HG03045 (cell line): ENCODE measurements around the gene POC5.
"Not testable (repeated sequence)": the region's sequence is repeated elsewhere in the genome, so short reads cannot be mapped to it uniquely, and the experiment has no call there.

Source experiments
- ATAC-seq: cut with Tn5 transposase; IDR thresholded peaks from one replicate; pipeline ENCODE4 v1.9.1; 2021; ENCODE audit warnings: mild to moderate bottlenecking, moderate library complexity; ENCODE audit not compliant: unreplicated experiment

The POC5 gene

GRCh38 chr5:75706016-75706415, 11.2 kb downstream of the POC5 start:
- ATAC-seq = no peak

GRCh38 chr5:75701856-75702255, 15.4 kb downstream of the POC5 start:
- ATAC-seq = no peak

- ATAC-seq = not testable (repeated sequence)
Measured at GRCh38 chr5:75695472-75696351, 21.5 kb downstream of the POC5 start.

- ATAC-seq = no peak
Measured at GRCh38 chr5:75694781-75695180, 22.5 kb downstream of the POC5 start.

GRCh38 chr5:75690669-75691068, 26.6 kb downstream of the POC5 start:
- ATAC-seq = no peak

GRCh38 chr5:75686480-75686879, 30.8 kb downstream of the POC5 start:
- ATAC-seq = no peak

- ATAC-seq = no peak
Measured at GRCh38 chr5:75685141-75685540, 32.1 kb downstream of the POC5 start.

- ATAC-seq = no peak
Measured at GRCh38 chr5:75681125-75681830, 36.0 kb downstream of the POC5 start.

- ATAC-seq = no peak
Measured at GRCh38 chr5:75678155-75678554, 39.1 kb downstream of the POC5 start.

- ATAC-seq = no peak
Measured at GRCh38 chr5:75677607-75678006, 39.6 kb downstream of the POC5 start.

- no peak for ATAC-seq
Measured at GRCh38 chr5:75675783-75676182, 41.5 kb downstream of the POC5 start.

GRCh38 chr5:75672616-75673015, 44.6 kb downstream of the POC5 start:
- ATAC-seq = no peak

- ATAC-seq = no peak
Measured at GRCh38 chr5:75671506-75671905, 45.7 kb downstream of the POC5 start.

GRCh38 chr5:75670577-75670976, 46.7 kb downstream of the POC5 start:
- ATAC-seq = no peak

GRCh38 chr5:75668977-75669689, 48.1 kb downstream of the POC5 start:
- ATAC-seq = peak; percentile 91

- no peak for ATAC-seq
Measured at GRCh38 chr5:75668445-75668844, 48.8 kb downstream of the POC5 start.

GRCh38 chr5:75667586-75667985, 49.7 kb downstream of the POC5 start:
- no peak for ATAC-seq

GRCh38 chr5:75666801-75667200, 50.4 kb downstream of the POC5 start:
- ATAC-seq = no peak

GRCh38 chr5:75664979-75665378, 52.3 kb downstream of the POC5 start:
- no peak for ATAC-seq

GRCh38 chr5:75663579-75664284, 53.5 kb downstream of the POC5 start:
- no peak for ATAC-seq

GRCh38 chr5:75662061-75662460, 55.2 kb downstream of the POC5 start:
- no peak for ATAC-seq
